GM23338 (cell line): ENCODE measurements around the gene SLC4A5.

Source experiments
- CTCF ChIP-seq, 2 experiments: fragments of 200-600 bp in 1 of 2; sonication (generic) in 1 of 2; conservative IDR thresholded peaks; 2 replicates each; pipeline versions ENCODE4 v1.5.1 to v1.6.1; 2016 to 2017; ENCODE audit warnings: antibody characterized with exemption in 2 of 2, low read depth in 2 of 2, mild to moderate bottlenecking in 2 of 2, moderate library complexity in 1 of 2
- EZH2 ChIP-seq: fragments of 200-600 bp; sonication (generic); IDR thresholded peaks from one replicate; pipeline ENCODE4 v1.8.0; 2017; ENCODE audit warnings: antibody characterized with exemption, mild to moderate bottlenecking, low read depth; ENCODE audit not compliant: unreplicated experiment
- EZH2phosphoT487 ChIP-seq: fragments of 200-600 bp; sonication (generic); IDR thresholded peaks from one replicate; pipeline ENCODE4 v1.8.1; 2018; ENCODE audit warnings: antibody characterized with exemption; ENCODE audit not compliant: unreplicated experiment
- POLR2AphosphoS5 ChIP-seq: IDR thresholded peaks from 2 replicates; pipeline ENCODE4 v1.6.1; 2016; ENCODE audit warnings: antibody characterized with exemption, low read depth

- TF ChIP-seq CTCF (conservative IDR thresholded peaks at IDR 0.05; ENCODE audit: low read depth in 2 of 2) = no peak
- no peak for TF ChIP-seq EZH2
- no peak for TF ChIP-seq POLR2AphosphoS5
- no peak for TF ChIP-seq EZH2phosphoT487
Measured at GRCh38 chr2:74264281-74264680, 78.9 kb downstream of the SLC4A5 start.
